Left ventricle myocardium superior (tissue), 1 donor: ENCODE data around the gene TEX44. TPM values are rescaled to one million over a fixed set of nuclear protein-coding genes. Genes with fewer than 3 reads are reported as not detected.

Experiments
- total RNA-seq: library from RNA; stranded (reverse); fragmentation: NEBNext Ultra II Directional; extraction: Animal tissue kit (Norgen Biotek cat#: 25700); gene quantifications from one replicate; pipeline ENCODE4 v1.2.1, GENCODE V29; 2021
- donor health status: DM: no; HTN: yes; CAD: no; lungs with severe emphysema.

Gene TEX44
- total RNA-seq, 1 donor from 2014 or later: not detected

Other genes starting within 250 kb of the TEX44 start
- gene B3GNT7, start 197.2 kb upstream of the TEX44 start, total RNA-seq: 8.1 TPM
- gene NCL, start 128.4 kb upstream of the TEX44 start, total RNA-seq: 241 TPM
- not detected for gene NMUR1, start 62.4 kb upstream of the TEX44 start, total RNA-seq
- gene PTMA, start 115.7 kb downstream of the TEX44 start, total RNA-seq: 207 TPM
- 16.1 TPM for gene PDE6D, start 188.4 kb downstream of the TEX44 start, total RNA-seq
- gene COPS7B, start 193.6 kb downstream of the TEX44 start, total RNA-seq: 19.9 TPM